OCI-LY3 (cell line): ENCODE measurements around the gene ZFP1.

Source experiments
- H2AFZ ChIP-seq: fragments of 200-600, 300-600 bp; shearing (Covaris generic); 2 replicates; pipeline ENCODE4 v1.6.0; 2014; ENCODE audit warnings: antibody characterized with exemption, low read depth, low read length
- H3K27ac ChIP-seq: fragments of 200-600, 300-600 bp; sonication (generic); 2 replicates; pipeline ENCODE4 v1.5.1; 2014; ENCODE audit warnings: mild to moderate bottlenecking, low read length, moderate library complexity, mixed read lengths
- H3K27me3 ChIP-seq: fragments of 200-600, 300-600 bp; sonication (generic); 2 replicates; pipeline ENCODE4 v1.6.1; 2014; ENCODE audit warnings: low read depth, low read length, mixed read lengths
- H3K36me3 ChIP-seq: fragments of 200-600, 300-600 bp; sonication (generic); replicated peaks from 2 replicates; pipeline ENCODE3; 2014; ENCODE audit warnings: low read depth, low read length, mixed read lengths
- H3K4me1 ChIP-seq: fragments of 300-600, 200-600 bp; sonication (generic); 2 replicates; pipeline ENCODE4 v1.6.1; 2014; ENCODE audit warnings: low read length, mixed read lengths
- H3K4me2 ChIP-seq: fragments of 200-600, 300-600 bp; sonication (generic); 2 replicates; pipeline ENCODE4 v1.6.1; 2014; ENCODE audit warnings: low read length, mixed read lengths
- H3K4me3 ChIP-seq: fragments of 300-600, 200-600 bp; sonication (generic); 2 replicates; pipeline ENCODE4 v1.5.1; 2014; ENCODE audit warnings: antibody characterized with exemption, mild to moderate bottlenecking, low read length, moderate library complexity
- H3K79me2 ChIP-seq: fragments of 300-600, 200-600 bp; shearing (Covaris generic); 2 replicates; pipeline ENCODE4 v1.6.1; 2014; ENCODE audit warnings: mild to moderate bottlenecking, low read length, mixed read lengths
- H3K9ac ChIP-seq: fragments of 300-600, 200-600 bp; shearing (Covaris generic); 2 replicates; pipeline ENCODE4 v1.6.0; 2014; ENCODE audit warnings: mild to moderate bottlenecking, low read length, moderate library complexity
- H3K9me3 ChIP-seq: fragments of 200-600, 300-600 bp; shearing (Covaris generic); 2 replicates; pipeline ENCODE4 v1.6.1; 2014; ENCODE audit warnings: low read length, mixed read lengths; ENCODE audit not compliant: insufficient read depth
- H4K20me1 ChIP-seq: fragments of 200-600, 300-600 bp; sonication (generic); 2 replicates; pipeline ENCODE4 v1.6.1; 2016; ENCODE audit warnings: low read length, mixed read lengths; ENCODE audit not compliant: insufficient read depth
- EZH2phosphoT487 ChIP-seq: fragments of 200-600 bp; shearing (Covaris generic); IDR thresholded peaks from 2 replicates; pipeline ENCODE4 v1.6.1; 2018; ENCODE audit warnings: antibody characterized with exemption, mixed run types, low read depth
- TF ChIP-seq, protein P1 (sequence below): fragments of 200-600, 300-600 bp; sonication (generic); IDR thresholded peaks from 2 replicates; pipeline ENCODE4 v1.5.1; 2014; ENCODE audit warnings: antibody characterized with exemption, low read length, low read depth

The ZFP1 gene

GRCh38 chr16:75114946-75115825 is 33.1 kb upstream of the ZFP1 start:
- peaks cover 12% of the 10 kb centered on the region; the same call in 1 of the 2 replicates for H3K27me3 ChIP-seq
- no peaks in the 10 kb centered on the region for H3K36me3 ChIP-seq
- H3K4me1 ChIP-seq = peaks cover 15% of the 10 kb centered on the region
- no peaks in the 10 kb centered on the region for H3K79me2 ChIP-seq
- no peak overlapping the region for H3K4me2 ChIP-seq
- H3K9me3 ChIP-seq = no peaks in the 10 kb centered on the region
- no peak overlapping the region for H2AFZ ChIP-seq
- H4K20me1 ChIP-seq = no peaks in the 10 kb centered on the region
- no peak overlapping the region for H3K4me3 ChIP-seq
- H3K9ac ChIP-seq = no peak overlapping the region
- TF ChIP-seq EZH2phosphoT487 = no peak
- TF ChIP-seq, protein P1, sequence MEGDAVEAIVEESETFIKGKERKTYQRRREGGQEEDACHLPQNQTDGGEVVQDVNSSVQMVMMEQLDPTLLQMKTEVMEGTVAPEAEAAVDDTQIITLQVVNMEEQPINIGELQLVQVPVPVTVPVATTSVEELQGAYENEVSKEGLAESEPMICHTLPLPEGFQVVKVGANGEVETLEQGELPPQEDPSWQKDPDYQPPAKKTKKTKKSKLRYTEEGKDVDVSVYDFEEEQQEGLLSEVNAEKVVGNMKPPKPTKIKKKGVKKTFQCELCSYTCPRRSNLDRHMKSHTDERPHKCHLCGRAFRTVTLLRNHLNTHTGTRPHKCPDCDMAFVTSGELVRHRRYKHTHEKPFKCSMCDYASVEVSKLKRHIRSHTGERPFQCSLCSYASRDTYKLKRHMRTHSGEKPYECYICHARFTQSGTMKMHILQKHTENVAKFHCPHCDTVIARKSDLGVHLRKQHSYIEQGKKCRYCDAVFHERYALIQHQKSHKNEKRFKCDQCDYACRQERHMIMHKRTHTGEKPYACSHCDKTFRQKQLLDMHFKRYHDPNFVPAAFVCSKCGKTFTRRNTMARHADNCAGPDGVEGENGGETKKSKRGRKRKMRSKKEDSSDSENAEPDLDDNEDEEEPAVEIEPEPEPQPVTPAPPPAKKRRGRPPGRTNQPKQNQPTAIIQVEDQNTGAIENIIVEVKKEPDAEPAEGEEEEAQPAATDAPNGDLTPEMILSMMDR = no peak
- no peak overlapping the region for H3K27ac ChIP-seq

DNA sequence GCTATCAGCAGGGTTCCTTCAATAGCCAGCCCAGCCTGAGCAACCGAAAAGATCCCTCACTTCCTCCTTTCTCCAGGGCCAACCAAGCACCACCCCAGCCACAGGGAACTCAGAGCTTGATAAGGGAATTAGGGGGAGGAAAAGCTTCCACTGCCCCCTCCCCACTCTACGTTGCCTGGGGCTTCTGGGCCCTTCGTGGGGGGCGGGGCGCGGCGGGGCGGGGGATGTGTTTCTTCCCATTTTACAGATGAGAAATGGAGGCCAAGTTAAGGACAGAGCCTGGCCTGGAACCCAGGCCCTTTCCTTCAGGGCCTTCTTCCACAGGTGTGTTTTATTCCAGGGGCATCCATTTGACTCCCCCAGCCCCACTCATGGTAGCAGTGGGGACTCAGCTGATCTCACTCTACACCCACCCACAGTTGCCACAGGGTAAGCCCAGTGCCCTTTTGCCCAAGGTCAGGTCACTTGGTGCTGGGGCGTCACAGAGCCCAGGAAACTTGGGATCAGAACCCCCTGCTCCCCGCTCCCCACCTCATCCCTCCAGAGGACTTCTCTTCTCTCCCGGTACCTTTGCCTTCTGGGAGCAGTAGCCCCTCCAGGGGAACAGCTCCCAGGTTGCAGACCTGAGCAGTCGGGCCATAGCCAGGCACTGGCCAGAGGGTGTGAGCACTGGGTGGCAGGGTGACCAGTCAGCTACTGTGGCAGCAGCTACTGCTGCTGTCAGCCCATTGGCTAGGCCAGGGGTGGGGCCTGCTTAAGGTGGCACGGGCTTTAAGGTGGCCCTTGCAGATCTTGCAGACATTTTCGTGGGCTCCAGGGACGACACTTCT is 32.0 kb upstream of the ZFP1 start, which contains the start of gene LDHD:
LDHD (minus strand) TSS at position 700 of the 830 bp plus-strand sequence; CDS start at position 640, 60 bp downstream.
- no peak within 1 kb of the TSS for H3K4me3 ChIP-seq
- no peaks in the 10 kb centered on the region for H4K20me1 ChIP-seq
- H3K9ac ChIP-seq = no peak within 1 kb of the TSS
- H3K27me3 ChIP-seq = peaks cover 12% of the 10 kb centered on the region; the same call in 1 of the 2 replicates
- H3K79me2 ChIP-seq = no peaks in the 10 kb centered on the region
- peaks cover 7% of the 10 kb centered on the region for H3K4me1 ChIP-seq
- no peaks in the 10 kb centered on the region for H3K36me3 ChIP-seq
- no peak within 1 kb of the TSS for H2AFZ ChIP-seq
- H3K9me3 ChIP-seq = peaks cover under 1% of the 10 kb centered on the region; the same call in 1 of the 2 replicates
- no peak within 1 kb of the TSS for H3K27ac ChIP-seq
- TF ChIP-seq, protein P1 = no peak
- TF ChIP-seq EZH2phosphoT487 = no peak
- H3K4me2 ChIP-seq = no peak within 1 kb of the TSS

- Histone ChIP-seq H3K36me3 (no peaks in the 10 kb centered on the region), H3K4me1 (peaks cover under 1% of the 10 kb centered on the region), H3K9me3 (peaks cover 7% of the 10 kb centered on the region; the same call in 1 of the 2 replicates), H4K20me1 (no peaks in the 10 kb centered on the region), H3K9ac (no peak overlapping the region), H3K4me2 (no peak overlapping the region), H3K4me3 (no peak overlapping the region), H2AFZ (no peak overlapping the region), H3K79me2 (no peaks in the 10 kb centered on the region), H3K27ac (no peak overlapping the region), H3K27me3 (peaks cover 12% of the 10 kb centered on the region; the same call in 1 of the 2 replicates)
- TF ChIP-seq, protein P1 = no peak
- no peak for TF ChIP-seq EZH2phosphoT487
Measured at GRCh38 chr16:75116911-75117245, 31.4 kb upstream of the ZFP1 start.

GRCh38 chr16:75118943-75119539 is 29.3 kb upstream of the ZFP1 start:
- no peak for TF ChIP-seq EZH2phosphoT487
- TF ChIP-seq, protein P1 = no peak
- Histone ChIP-seq H3K36me3 (no peaks in the 10 kb centered on the region), H3K9me3 (peaks cover 10% of the 10 kb centered on the region; the same call in 1 of the 2 replicates), H3K4me1 (no peaks in the 10 kb centered on the region), H3K27me3 (no peaks in the 10 kb centered on the region), H3K79me2 (no peaks in the 10 kb centered on the region), H3K4me2 (no peak overlapping the region), H4K20me1 (no peaks in the 10 kb centered on the region), H3K4me3 (no peak overlapping the region), H2AFZ (no peak overlapping the region), H3K9ac (no peak overlapping the region), H3K27ac (no peak overlapping the region)
